Loucy (cell line): ENCODE data around the gene GBX2.

Experiments used
- H2AFZ ChIP-seq: fragments of 200-600 bp; sonication (generic); 2 replicates; pipeline ENCODE4 v1.6.0; 2016; ENCODE audit warnings: antibody characterized with exemption, mild to moderate bottlenecking, low read length, moderate library complexity
- H3F3A ChIP-seq: fragments of 200-600 bp; 2 replicates; pipeline ENCODE4 v1.6.0; 2016; ENCODE audit warnings: antibody characterized with exemption, low read depth, mild to moderate bottlenecking
- H3K27me3 ChIP-seq: fragments of 200-600 bp; sonication (generic); 2 replicates; pipeline ENCODE4 v1.6.1; 2014; ENCODE audit warnings: low read length, mild to moderate bottlenecking; ENCODE audit not compliant: insufficient read depth, poor library complexity, severe bottlenecking
- H3K36me3 ChIP-seq: fragments of 200-600 bp; sonication (generic); 2 replicates; pipeline ENCODE4 v1.6.1; 2016; ENCODE audit warnings: low read length; ENCODE audit not compliant: insufficient read depth
- H3K4me1 ChIP-seq: fragments of 200-600 bp; sonication (generic); 2 replicates; pipeline ENCODE4 v1.5.1; 2014; ENCODE audit warnings: low read length, mild to moderate bottlenecking; ENCODE audit not compliant: insufficient read depth, poor library complexity, severe bottlenecking
- H3K4me2 ChIP-seq: fragments of 200-600 bp; sonication (generic); 2 replicates; pipeline ENCODE4 v1.6.0; 2014; ENCODE audit warnings: antibody characterized with exemption, low read length, low read depth, mild to moderate bottlenecking; ENCODE audit not compliant: poor library complexity, severe bottlenecking
- H3K4me3 ChIP-seq: fragments of 200-600 bp; sonication (generic); 2 replicates; pipeline ENCODE4 v1.5.1; 2014; ENCODE audit warnings: low read length, mild to moderate bottlenecking, mixed read lengths; ENCODE audit not compliant: poor library complexity, severe bottlenecking
- H3K79me2 ChIP-seq: fragments of 200-600 bp; sonication (generic); 2 replicates; pipeline ENCODE4 v1.6.1; 2014; ENCODE audit warnings: low read length; ENCODE audit not compliant: insufficient read depth
- H3K9ac ChIP-seq: fragments of 200-600 bp; sonication (generic); 2 replicates; pipeline ENCODE4 v1.6.0; 2014; ENCODE audit warnings: mild to moderate bottlenecking, low read depth, low read length, moderate library complexity; ENCODE audit not compliant: poor library complexity, severe bottlenecking
- H3K9me2 ChIP-seq: fragments of 200-600 bp; sonication (generic); replicated peaks from 2 replicates; pipeline ENCODE4 v1.6.1; 2016; ENCODE audit warnings: low read depth, low read length, mixed read lengths
- H3K9me3 ChIP-seq: fragments of 200-600 bp; sonication (generic); 2 replicates; pipeline ENCODE4 v1.6.1; 2014; ENCODE audit warnings: mild to moderate bottlenecking, antibody characterized with exemption, low read length, low read depth; ENCODE audit not compliant: insufficient read depth
- H4K20me1 ChIP-seq: fragments of 200-600 bp; sonication (generic); 2 replicates; pipeline ENCODE4 v1.6.0; 2014; ENCODE audit warnings: antibody characterized with exemption, low read length, mild to moderate bottlenecking; ENCODE audit not compliant: insufficient read depth, poor library complexity, severe bottlenecking
- CTCF ChIP-seq: fragments of 200-600 bp; sonication (generic); conservative IDR thresholded peaks from 2 replicates; pipeline ENCODE4 v1.5.1; 2014; ENCODE audit warnings: mild to moderate bottlenecking, antibody characterized with exemption, low read length
- EZH2phosphoT487 ChIP-seq: fragments of 200-600 bp; IDR thresholded peaks from 2 replicates; pipeline ENCODE4 v1.6.1; 2018; ENCODE audit warnings: antibody characterized with exemption, mild to moderate bottlenecking, moderate library complexity, borderline replicate concordance

Gene GBX2

GRCh38 chr2:236180076-236180816 lies 12.1 kb upstream of the GBX2 start:
- Histone ChIP-seq H4K20me1 (no peaks in the 10 kb centered on the region), H3K27me3 (no peaks in the 10 kb centered on the region), H3K36me3 (no peaks in the 10 kb centered on the region), H3F3A (no peaks in the 10 kb centered on the region), H3K4me2 (no peak overlapping the region), H3K79me2 (no peaks in the 10 kb centered on the region), H3K9me3 (peaks cover 7% of the 10 kb centered on the region; the same call in 1 of the 2 replicates), H3K4me3 (no peak overlapping the region), H3K9me2 (no peaks in the 10 kb centered on the region), H3K9ac (no peak overlapping the region), H3K4me1 (no peaks in the 10 kb centered on the region), H2AFZ (no peak overlapping the region)
- TF ChIP-seq CTCF (no peak), EZH2phosphoT487 (no peak)

- H3K4me2 ChIP-seq = no peak overlapping the region
Measured at GRCh38 chr2:236179236-236180075, 11.3 kb upstream of the GBX2 start.

DNA sequence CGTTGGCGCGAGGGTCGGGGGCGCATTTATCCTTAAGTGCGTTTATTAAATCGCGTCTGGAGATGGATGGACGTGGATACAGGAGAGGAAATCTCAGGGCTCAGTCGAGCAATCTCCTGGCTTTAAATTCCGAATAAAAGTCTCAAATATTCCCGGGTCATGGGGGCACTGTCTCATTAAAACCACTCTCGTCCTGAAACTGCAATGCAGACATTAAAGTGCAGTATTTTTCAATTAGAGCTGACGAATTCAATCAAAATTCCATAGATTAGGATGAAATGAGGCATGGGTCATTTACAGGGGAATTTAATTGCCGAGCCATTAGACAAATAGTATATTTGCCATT lies 10.7 kb upstream of the GBX2 start:
- Histone ChIP-seq H3K4me1 (no peaks in the 10 kb centered on the region), H2AFZ (no peak overlapping the region), H3K4me3 (no peak overlapping the region), H3K79me2 (no peaks in the 10 kb centered on the region), H3K4me2 (no peak overlapping the region), H3F3A (no peaks in the 10 kb centered on the region), H3K27me3 (no peaks in the 10 kb centered on the region), H3K9me2 (no peaks in the 10 kb centered on the region), H3K36me3 (no peaks in the 10 kb centered on the region), H3K9ac (no peak overlapping the region), H4K20me1 (no peaks in the 10 kb centered on the region), H3K9me3 (no peaks in the 10 kb centered on the region)
- no peak for TF ChIP-seq CTCF
- no peak for TF ChIP-seq EZH2phosphoT487

More at GRCh38 chr2:236179236-236180075, 11.3 kb upstream of the GBX2 start:
- no peaks in the 10 kb centered on the region for H3K4me1 ChIP-seq
- H3F3A ChIP-seq = no peaks in the 10 kb centered on the region
- H3K9me3 ChIP-seq = peaks cover under 1% of the 10 kb centered on the region; the same call in 1 of the 2 replicates
- H3K27me3 ChIP-seq = no peaks in the 10 kb centered on the region
- H3K36me3 ChIP-seq = no peaks in the 10 kb centered on the region
- H3K9ac ChIP-seq = no peak overlapping the region
- H2AFZ ChIP-seq = no peak overlapping the region
- no peaks in the 10 kb centered on the region for H3K79me2 ChIP-seq
- TF ChIP-seq EZH2phosphoT487 = no peak
- TF ChIP-seq CTCF = no peak
- H3K4me3 ChIP-seq = no peak overlapping the region
- no peaks in the 10 kb centered on the region for H3K9me2 ChIP-seq
- H4K20me1 ChIP-seq = no peaks in the 10 kb centered on the region
